Measurements from ENCODE around the gene TRPM3.
"Not testable (repeated sequence)": the region's sequence is repeated elsewhere in the genome, so short reads cannot be mapped to it uniquely, and the experiment has no call there.

The TRPM3 gene

GRCh38 chr9:70971723-70972122, 149.7 kb downstream of the TRPM3 start (continued):
- TF ChIP-seq ZNF266 (tag by site-specific recombination; IDR thresholded peaks at IDR 0.05; ENCODE audit: low read depth): no peak
- TF ChIP-seq ZNF133 (tag by site-specific recombination; IDR thresholded peaks at IDR 0.05): no peak
- TF ChIP-seq ZNF660 (tag by site-specific recombination; IDR thresholded peaks at IDR 0.05): no peak
- TF ChIP-seq YY2 (tag by site-specific recombination; IDR thresholded peaks at IDR 0.05): no peak

- CTCF ChIA-PET: interaction anchor here (1.6 kb wide), 1 partner anchor 36 kb away, joined by 4 read pairs; no protein-coding TSS in a partner anchor
- not testable (repeated sequence) for H3K4me3 ChIP-seq (ENCODE audit: low read depth, low read length)
- TF ChIP-seq ZNF146 (tag by site-specific recombination; IDR thresholded peaks at IDR 0.05) (0 out of 2 replicates have a peak, but pooled peaks have one; percentile 16), ZNF580 (tag by site-specific recombination; IDR thresholded peaks at IDR 0.05) (0 out of 2 replicates have a peak, but pooled peaks have one; percentile 57)
Observed at GRCh38 chr9:70966380-70966779, 155.0 kb downstream of the TRPM3 start.

GRCh38 chr9:70964861-70965260, 156.6 kb downstream of the TRPM3 start:
- TF ChIP-seq ZBTB6 (tag by site-specific recombination; IDR thresholded peaks at IDR 0.05) (no peak), GLIS1 (tag by site-specific recombination; IDR thresholded peaks at IDR 0.05) (no peak), ZNF670 (tag by site-specific recombination; IDR thresholded peaks at IDR 0.05; ENCODE audit: low read depth) (no peak), ZNF514 (tag by site-specific recombination; IDR thresholded peaks at IDR 0.05) (no peak), ZNF112 (tag by site-specific recombination; IDR thresholded peaks at IDR 0.05) (no peak), ZNF48 (tag by site-specific recombination; IDR thresholded peaks at IDR 0.05) (no peak), SP7 (tag by site-specific recombination; IDR thresholded peaks at IDR 0.05) (no peak), KLF8 (tag by site-specific recombination; IDR thresholded peaks at IDR 0.05) (no peak), ZNF791 (tag by site-specific recombination; IDR thresholded peaks at IDR 0.05) (no peak), OSR2 (tag by site-specific recombination; IDR thresholded peaks at IDR 0.05) (no peak), ZNF501 (tag by site-specific recombination; IDR thresholded peaks at IDR 0.05) (no peak), ZNF558 (tag by site-specific recombination; IDR thresholded peaks at IDR 0.05) (no peak)
- no peaks in the 10 kb centered on the region for H3K36me3 ChIP-seq (ENCODE audit: control insufficient read depth in 2 of 2, insufficient read depth in 1 of 2, low read length in 2 of 2)
- no peaks in the 10 kb centered on the region for H3K9me3 ChIP-seq (ENCODE audit: control insufficient read depth, insufficient read depth, low read depth, low read length)
- no peak overlapping the region for H3K4me3 ChIP-seq (ENCODE audit: low read depth, low read length)
- H3K27ac ChIP-seq (ENCODE audit: extremely low read depth, low read depth, low read length): no peak overlapping the region
- ChIA-PET CTCF (interaction anchor here (0.6 to 1.6 kb wide), 4 partner anchors 16 to 285 kb away, joined by 3 to 4 read pairs (median 3); no protein-coding TSS in a partner anchor), POLR2A (no interaction called here)
- H3K4me1 ChIP-seq (ENCODE audit: control insufficient read depth, insufficient read depth, low read length): peaks cover 6% of the 10 kb centered on the region; the same call in 1 of the 2 replicates

More at GRCh38 chr9:70966380-70966779, 155.0 kb downstream of the TRPM3 start:
- H3K36me3 ChIP-seq (ENCODE audit: control insufficient read depth in 2 of 2, insufficient read depth in 1 of 2, low read length in 2 of 2); H3K4me1 ChIP-seq (ENCODE audit: control insufficient read depth, insufficient read depth, low read length); H3K9me3 ChIP-seq (ENCODE audit: control insufficient read depth, insufficient read depth, low read depth, low read length); POLR2A ChIA-PET; H3K27ac ChIP-seq (ENCODE audit: extremely low read depth, low read depth, low read length): not testable (repeated sequence)

GRCh38 chr9:70963554-70963953, 157.9 kb downstream of the TRPM3 start:
- ChIA-PET POLR2A (no interaction called here), CTCF (interaction anchor here (0.9 kb wide), 1 partner anchor 15 kb away, joined by 5 read pairs; no protein-coding TSS in a partner anchor)
- no peaks in the 10 kb centered on the region for H3K9me3 ChIP-seq (ENCODE audit: control insufficient read depth, insufficient read depth, low read depth, low read length)
- TF ChIP-seq ZNF677 (tag by site-specific recombination; IDR thresholded peaks at IDR 0.05): no peak
- no peak for TF ChIP-seq TRIM28 (IDR thresholded peaks at IDR 0.05; ENCODE audit: borderline replicate concordance, low read length)
- TF ChIP-seq ZNF140 (tag by site-specific recombination; IDR thresholded peaks at IDR 0.05): no peak
- TF ChIP-seq ZNF274 (IDR thresholded peaks at IDR 0.05; ENCODE audit: low read length): no peak
- TF ChIP-seq ZNF274 (tag by site-specific recombination; IDR thresholded peaks at IDR 0.05; ENCODE audit: borderline replicate concordance): no peak
- TF ChIP-seq ZNF426 (tag by site-specific recombination; IDR thresholded peaks at IDR 0.05): no peak
- TF ChIP-seq ZNF76 (tag by site-specific recombination; IDR thresholded peaks at IDR 0.05; ENCODE audit: borderline replicate concordance, low read depth): no peak
- TF ChIP-seq ZNF48 (tag by site-specific recombination; IDR thresholded peaks at IDR 0.05): no peak
- TF ChIP-seq ZNF324 (tag by site-specific recombination; IDR thresholded peaks at IDR 0.05): no peak
- no peak for TF ChIP-seq MYNN (tag by site-specific recombination; IDR thresholded peaks at IDR 0.05; ENCODE audit: borderline replicate concordance)
- TF ChIP-seq ZNF138 (tag by site-specific recombination; IDR thresholded peaks at IDR 0.05; ENCODE audit: borderline replicate concordance): no peak
- TF ChIP-seq ZNF473 (tag by site-specific recombination; IDR thresholded peaks at IDR 0.05): no peak
- TF ChIP-seq ZBTB44 (tag by site-specific recombination; IDR thresholded peaks at IDR 0.05): no peak
- no peak for TF ChIP-seq ZNF558 (tag by site-specific recombination; IDR thresholded peaks at IDR 0.05)
- peaks cover 6% of the 10 kb centered on the region; the same call in 1 of the 2 replicates for H3K4me1 ChIP-seq (ENCODE audit: control insufficient read depth, insufficient read depth, low read length)
- H3K4me3 ChIP-seq (ENCODE audit: low read depth, low read length): no peak overlapping the region
- H3K36me3 ChIP-seq (ENCODE audit: control insufficient read depth in 2 of 2, insufficient read depth in 1 of 2, low read length in 2 of 2): no peaks in the 10 kb centered on the region
- no peak overlapping the region for H3K27ac ChIP-seq (ENCODE audit: extremely low read depth, low read depth, low read length)
